Small intestine (tissue), 7 donors: ENCODE data around the gene MSI2. TPM values are rescaled to one million over a fixed set of nuclear protein-coding genes. Genes with fewer than 3 reads are reported as not detected.

ENCODE experiments used
- DNase-seq, 2 donors: peaks; one replicate each; pipeline versions ENCODE4 v3.0.0 to v3.0.0-alpha.2; 2013
- FAIRE-seq: peaks from 2 replicates; lab custom pipeline; 2012; peaks lifted over from hg19 to GRCh38; lab: Jason Lieb, UNC
- H3K27ac ChIP-seq, 3 donors: one replicate each; pipeline ENCODE4 v1.5.1; 2013; ENCODE audit warnings: low read length in 2 of 3, mild to moderate bottlenecking in 2 of 3, control low read depth in 1 of 3, inconsistent platforms in 1 of 3, low read depth in 1 of 3, moderate library complexity in 1 of 3
- H3K27me3 ChIP-seq, 3 donors: one replicate each; pipeline ENCODE4 v1.6.1; 2013; ENCODE audit warnings: low read length in 3 of 3, inconsistent platforms in 1 of 3; ENCODE audit not compliant: control insufficient read depth in 3 of 3, insufficient read depth in 3 of 3
- H3K36me3 ChIP-seq, 3 donors: one replicate each; pipeline ENCODE4 v1.6.1; 2013; ENCODE audit warnings: low read length in 3 of 3, inconsistent platforms in 1 of 3, low read depth in 1 of 3, mild to moderate bottlenecking in 1 of 3, moderate library complexity in 1 of 3; ENCODE audit not compliant: control insufficient read depth in 3 of 3, insufficient read depth in 2 of 3
- H3K4me1 ChIP-seq, 3 donors: one replicate each; pipeline ENCODE4 v1.6.1; 2013; ENCODE audit warnings: low read length in 2 of 3, inconsistent platforms in 1 of 3, low read depth in 1 of 3, mild to moderate bottlenecking in 1 of 3, moderate library complexity in 1 of 3; ENCODE audit not compliant: control insufficient read depth in 3 of 3, insufficient read depth in 2 of 3
- H3K4me3 ChIP-seq, 3 donors: one replicate each; pipeline ENCODE4 v1.5.1; 2013; ENCODE audit warnings: low read length in 3 of 3, control low read depth in 1 of 3, inconsistent platforms in 1 of 3, low read depth in 1 of 3, mild to moderate bottlenecking in 1 of 3, moderate library complexity in 1 of 3
- H3K9me3 ChIP-seq, 2 donors: one replicate each; pipeline ENCODE4 v1.6.1; 2013; ENCODE audit warnings: low read depth in 1 of 2, low read length in 1 of 2; ENCODE audit not compliant: control insufficient read depth in 2 of 2, insufficient read depth in 1 of 2
- WGBS, 3 donors: extraction: QIAGEN DNeasy Blood & Tissue Kit; methylation state at CpG; one replicate each; pipeline ENCODE4 v1.1.7; 2013; 5-methylcytosine and 5-hydroxymethylcytosine counted together
- polyA plus RNA-seq, 4 donors: library from polyadenylated mRNA; stranded (reverse) in 3 of 4; unstranded in 1 of 4; fragments of 200-250 nt in 3 of 4; fragments of 120-200 nt in 1 of 4; gene quantifications; one replicate each; pipeline versions ENCODE4 v1.2.1 to v1.2.3, GENCODE V29; 2013
- donor health status: healthy with polysubstance abuse.
- donor health status: control.
- donor health status: control.
- donor health status: Bipolar disorder and iron deficiency.
- donor health status: healthy.

MSI2 gene
- polyA plus RNA-seq, 4 donors = 5.1 to 49.4 (median 12.6) TPM

DNA sequence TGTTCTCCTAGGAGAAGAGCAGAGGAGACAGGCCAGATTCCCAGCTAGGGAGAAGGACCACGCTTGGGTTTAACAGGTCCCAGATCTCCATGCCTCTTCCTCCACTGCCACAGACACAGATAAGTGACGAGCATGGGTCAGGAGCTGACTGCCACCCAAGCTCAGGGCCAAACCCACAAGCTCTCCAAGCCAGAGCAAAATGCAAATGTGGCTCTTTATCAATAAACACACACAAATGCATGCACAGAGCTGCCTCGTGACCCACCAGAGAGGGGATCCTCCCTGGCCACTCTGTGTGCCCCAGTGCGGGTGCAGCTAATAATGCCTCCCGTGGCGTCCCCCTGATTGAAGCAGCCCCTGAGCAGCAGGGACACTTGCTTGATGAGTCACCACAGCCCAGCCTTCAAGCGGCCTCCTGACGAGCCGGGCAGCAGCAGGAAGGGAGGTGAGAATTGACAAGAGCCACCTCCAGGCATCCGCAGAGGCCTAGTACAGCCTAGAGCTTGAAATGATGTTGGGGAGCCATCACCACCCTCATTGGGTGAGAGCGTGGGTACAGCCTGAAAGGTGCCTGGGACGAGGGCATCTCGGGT lies 344.9 kb downstream of the MSI2 start:
- Histone ChIP-seq H3K4me3 (no peak overlapping the region), H3K4me1 (peaks cover 0 to 30% (median 10%) of the 10 kb centered on the region in 3 donors), H3K27ac (peak overlapping the region in 1 of 3 donors; percentile 2), H3K27me3 (no peaks in the 10 kb centered on the region), H3K36me3 (peaks cover 0 to 38% (median 0%) of the 10 kb centered on the region in 3 donors), H3K9me3 (no peaks in the 10 kb centered on the region)
- 92 to 96% (median 93%) methylated on average over 13 of the region's 13 CpGs for WGBS, 3 donors
- FAIRE-seq (no peak), DNase-seq (no peak)

DNA sequence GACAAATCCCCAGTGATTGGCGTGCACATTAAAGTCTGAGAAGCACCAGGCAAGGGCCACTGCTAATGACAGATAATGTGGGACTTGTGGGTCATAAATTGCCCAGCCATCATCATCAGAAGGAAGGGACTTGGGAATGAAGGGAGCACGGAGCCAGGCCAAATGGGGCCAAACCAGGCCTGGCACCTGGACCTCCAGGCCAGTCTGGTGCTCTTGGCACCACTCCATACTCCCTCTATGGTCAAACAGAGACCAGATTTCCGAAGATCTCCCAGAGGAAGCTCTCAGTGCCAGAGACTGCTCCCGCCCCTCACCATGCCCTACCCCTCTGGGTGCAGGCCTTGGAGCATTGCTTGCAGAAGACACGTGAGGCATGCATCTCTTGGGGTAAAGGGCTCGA lies 346.6 kb downstream of the MSI2 start:
- Histone ChIP-seq H3K27ac (no peak overlapping the region), H3K27me3 (no peaks in the 10 kb centered on the region), H3K4me3 (no peak overlapping the region), H3K4me1 (peaks cover 0 to 35% (median 10%) of the 10 kb centered on the region in 3 donors), H3K9me3 (no peaks in the 10 kb centered on the region), H3K36me3 (peaks cover 0 to 44% (median 0%) of the 10 kb centered on the region in 3 donors)
- WGBS, 3 donors = 90 to 95% (median 91%) methylated on average over 6 of the region's 6 CpGs
- no peak for DNase-seq
- no peak for FAIRE-seq

DNA sequence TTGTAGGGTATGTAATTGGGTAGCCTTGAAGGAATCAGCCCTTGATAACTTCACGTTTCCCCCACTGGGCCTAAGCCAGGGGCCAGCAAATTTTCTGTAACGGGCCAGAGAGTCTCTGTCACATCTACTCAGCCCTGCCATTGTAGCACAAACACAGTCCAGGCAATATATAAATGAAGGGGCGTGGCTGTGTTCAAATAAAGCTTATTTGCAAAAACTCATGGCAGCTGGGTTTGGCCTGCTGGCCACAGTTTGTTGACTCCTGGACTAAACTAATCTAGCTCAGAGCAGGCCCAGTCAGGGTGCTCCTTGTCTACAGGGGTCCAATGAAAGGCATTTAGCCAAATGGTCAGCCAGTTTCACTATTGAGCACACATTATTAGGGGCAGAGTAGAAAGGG lies 347.2 kb downstream of the MSI2 start:
- Histone ChIP-seq H3K4me3 (no peak overlapping the region), H3K4me1 (peaks cover 0 to 41% (median 10%) of the 10 kb centered on the region in 3 donors), H3K9me3 (no peaks in the 10 kb centered on the region), H3K27ac (peak overlapping the region in 1 of 3 donors; percentile 53), H3K36me3 (peaks cover 0 to 50% (median 0%) of the 10 kb centered on the region in 3 donors), H3K27me3 (no peaks in the 10 kb centered on the region)
- FAIRE-seq (no peak), DNase-seq (peak; percentile 18 to 24)
- WGBS, 3 donors = 45 to 66% (median 56%) methylated on average over 3 of the region's 3 CpGs

DNA sequence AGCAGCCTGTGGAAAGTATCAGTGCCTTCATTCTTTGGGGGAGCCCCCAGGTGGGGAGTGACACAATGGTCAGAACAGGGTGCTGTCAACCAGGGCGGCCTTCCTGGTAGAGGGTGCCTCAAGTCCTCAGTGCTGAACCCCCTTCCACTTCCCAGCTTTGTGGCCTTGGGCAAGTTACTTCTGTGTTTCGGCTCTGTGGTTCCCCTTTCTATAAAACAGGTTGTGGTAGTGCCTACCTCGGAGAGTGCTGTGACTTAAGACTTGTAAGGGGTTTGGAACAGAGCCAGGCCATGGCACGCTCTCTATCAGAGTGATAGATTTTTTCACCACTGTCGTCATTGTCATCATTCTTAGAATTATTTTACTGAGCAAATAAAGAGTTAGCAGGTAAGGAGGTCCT lies 347.7 kb downstream of the MSI2 start:
- peak overlapping the region in 1 of 3 donors; percentile 53 for H3K27ac ChIP-seq
- no peak for FAIRE-seq

DNA sequence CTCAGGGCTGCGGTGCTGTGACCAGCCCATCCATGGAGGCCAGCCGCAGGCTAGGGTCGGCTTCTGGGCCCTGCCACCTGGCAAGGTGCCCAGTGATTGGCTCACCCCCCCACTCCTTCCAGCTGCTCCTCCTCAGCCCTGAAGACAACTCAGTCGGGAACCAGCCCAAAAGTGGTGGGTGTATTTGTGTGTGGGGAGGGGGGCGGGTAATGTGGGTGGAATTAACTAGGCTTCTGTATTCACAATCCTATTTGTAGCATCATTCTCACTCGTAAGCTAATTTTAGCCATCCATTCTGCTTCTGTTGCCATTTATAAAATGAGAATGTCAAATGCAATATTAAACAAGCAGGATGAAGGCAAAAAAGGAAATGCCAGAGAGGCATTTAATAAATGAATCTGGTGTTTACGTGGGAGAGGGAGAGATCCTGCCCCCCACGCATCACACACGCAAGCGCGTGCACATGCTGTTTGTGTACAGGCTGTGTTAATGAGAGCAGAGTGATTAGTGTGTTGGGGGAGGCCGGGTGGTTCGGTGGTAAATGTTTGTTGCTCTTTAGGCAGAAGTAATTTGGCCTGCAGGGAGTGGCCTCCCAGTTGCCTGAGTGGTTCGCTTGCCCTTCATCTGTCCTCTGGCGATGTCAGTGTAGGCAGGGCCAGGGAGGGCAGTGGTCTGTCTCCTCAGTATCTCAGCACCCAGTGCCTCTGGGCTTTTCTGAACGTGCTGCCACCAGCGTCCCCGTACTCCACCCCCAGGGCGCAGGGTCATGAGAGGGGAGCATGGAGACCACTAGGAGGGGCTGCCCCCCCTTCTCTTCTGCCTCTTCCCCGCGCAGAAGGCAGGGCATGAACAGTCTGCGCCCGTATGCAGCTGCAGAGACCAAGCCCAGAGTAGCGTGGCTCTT lies 348.7 kb downstream of the MSI2 start:
- peak in 1 of 2 donors; percentile 32 for DNase-seq

More for the DNA sequence above, 347.7 kb downstream of the MSI2 start:
- H3K9me3 ChIP-seq = no peaks in the 10 kb centered on the region
- no peak overlapping the region for H3K4me3 ChIP-seq
- DNase-seq = peak in 1 of 2 donors; percentile 25
- H3K4me1 ChIP-seq = peaks cover 0 to 45% (median 10%) of the 10 kb centered on the region in 3 donors
- H3K27me3 ChIP-seq = no peaks in the 10 kb centered on the region
- H3K36me3 ChIP-seq = peaks cover 0 to 47% (median 0%) of the 10 kb centered on the region in 3 donors
- WGBS, 3 donors = 57 to 79% (median 71%) methylated on average over 5 of the region's 5 CpGs

DNA sequence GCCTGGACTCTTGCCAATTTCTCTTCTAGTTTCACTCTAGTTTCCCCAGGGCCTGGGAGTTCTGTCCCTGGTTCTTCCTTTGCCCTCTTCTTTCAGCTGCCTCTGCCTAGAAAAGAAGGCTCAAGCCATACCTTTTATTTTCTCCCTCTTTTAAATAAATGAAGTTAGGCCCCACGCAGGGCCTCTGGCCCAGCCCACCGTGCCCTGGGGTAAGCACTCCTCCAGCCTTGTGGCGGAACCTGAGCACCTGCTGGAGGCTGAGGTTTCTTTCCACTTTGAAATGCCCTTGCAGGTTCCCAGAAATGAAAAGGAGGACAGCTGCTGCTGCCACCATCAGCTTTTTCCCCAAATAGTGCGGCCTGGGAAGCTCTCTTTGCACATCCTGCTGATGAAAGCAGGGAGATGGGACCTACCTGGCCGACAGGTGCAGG lies 349.4 kb downstream of the MSI2 start:
- Histone ChIP-seq H3K9me3 (no peaks in the 10 kb centered on the region), H3K4me1 (peaks cover 0 to 54% (median 10%) of the 10 kb centered on the region in 3 donors), H3K27ac (peak overlapping the region in 2 of 3 donors; percentile 43 to 61), H3K36me3 (peaks cover 0 to 41% (median 0%) of the 10 kb centered on the region in 3 donors), H3K4me3 (no peak overlapping the region), H3K27me3 (no peaks in the 10 kb centered on the region)
- DNase-seq (peak; percentile 75 to 79), FAIRE-seq (no peak)
- WGBS, 3 donors = 42 to 52% (median 44%) methylated on average over 5 of the region's 5 CpGs

More for the DNA sequence above, 348.7 kb downstream of the MSI2 start:
- Histone ChIP-seq H3K27ac (peak overlapping the region in 2 of 3 donors; percentile 61 to 71), H3K27me3 (no peaks in the 10 kb centered on the region), H3K4me3 (no peak overlapping the region), H3K9me3 (no peaks in the 10 kb centered on the region), H3K4me1 (peaks cover 0 to 54% (median 10%) of the 10 kb centered on the region in 3 donors), H3K36me3 (peaks cover 0 to 41% (median 0%) of the 10 kb centered on the region in 3 donors)
- WGBS, 3 donors = 23 to 31% (median 28%) methylated on average over 24 of the region's 24 CpGs
- no peak for FAIRE-seq

DNA sequence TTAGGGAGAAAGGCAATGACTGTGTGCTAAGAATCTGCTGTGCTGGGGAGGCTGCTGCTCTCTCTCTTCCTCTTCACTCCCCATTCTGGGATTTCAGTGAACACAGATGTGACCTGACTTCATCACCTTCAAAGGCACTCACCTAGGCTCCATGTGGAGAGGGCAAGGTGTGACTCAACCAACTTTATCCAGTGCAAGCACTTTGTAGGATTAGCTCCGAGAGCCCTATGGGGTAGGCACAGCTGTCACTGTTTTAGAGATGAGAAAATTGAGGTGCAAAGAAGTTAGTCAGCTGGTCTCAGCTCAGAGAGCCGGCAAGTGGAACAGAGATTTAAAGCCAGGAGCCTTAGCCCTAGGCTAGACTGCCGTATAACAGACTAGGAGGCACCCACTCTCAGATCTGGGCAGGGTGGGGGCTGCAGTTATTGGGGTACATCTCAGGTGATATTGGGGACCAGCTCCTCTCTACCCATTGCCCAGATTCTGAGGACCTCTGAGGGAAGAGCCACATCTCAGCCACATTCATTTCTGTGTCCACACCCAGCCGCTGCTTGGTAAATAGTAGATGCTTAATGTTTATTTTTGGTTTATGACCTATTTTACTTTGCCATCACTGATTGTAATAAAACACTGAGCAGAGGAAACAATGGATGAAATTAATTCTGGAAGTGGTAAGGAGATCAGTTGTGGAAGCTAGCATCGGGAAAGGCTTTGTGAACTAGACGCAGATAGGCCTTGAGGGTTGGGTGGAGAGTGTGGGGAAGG lies 350.0 kb downstream of the MSI2 start:
- DNase-seq = no peak
- Histone ChIP-seq H3K9me3 (no peaks in the 10 kb centered on the region), H3K27me3 (no peaks in the 10 kb centered on the region), H3K4me3 (no peak overlapping the region), H3K27ac (peak overlapping the region in 2 of 3 donors; percentile 43 to 61), H3K4me1 (peaks cover 0 to 54% (median 10%) of the 10 kb centered on the region in 3 donors), H3K36me3 (peaks cover 0 to 38% (median 0%) of the 10 kb centered on the region in 3 donors)
- 82 to 89% (median 85%) methylated on average over 6 of the region's 6 CpGs for WGBS, 3 donors
- no peak for FAIRE-seq
